IMR-90 (cell line): ENCODE results near the gene CHRNA10. TPM values are rescaled to one million over a fixed set of nuclear protein-coding genes. Genes with fewer than 3 reads are reported as not detected.
"Not testable (repeated sequence)": the region's sequence is repeated elsewhere in the genome, so short reads cannot be mapped to it uniquely, and the experiment has no call there.

Source experiments
- ATAC-seq: fragments of 200-7000 bp; cut with Tn5 transposase; 2 replicates; pipeline ENCODE4 v1.9.1; 2020; ENCODE audit warnings: low read depth, mild to moderate bottlenecking, moderate library complexity
- BruUV-seq: library from RNA; stranded (reverse); fragments of 400-500 nt; replicated peaks from 2 replicates; lab custom pipeline; 2021; lab: Mats Ljungman, UMichigan
- CTCF ChIA-PET: fragments of 300-600 bp; formaldehyde crosslinking; extraction: SDS; loops from one replicate; lab custom pipeline; 2021; ENCODE audit warnings: antibody characterized with exemption; lab: Yijun Ruan, JAX
- POLR2A ChIA-PET: fragments of 300-600 bp; sonication (Branson Sonifier 250); formaldehyde crosslinking; loops from one replicate; lab custom pipeline; 2022; ENCODE audit warnings: antibody characterized with exemption; ENCODE audit not compliant: unreplicated experiment; lab: Charles Lee
- DNase-seq: peaks from one replicate; pipeline ENCODE4 v3.0.0; 2013
- H2AFZ ChIP-seq: replicated peaks from 2 replicates; pipeline ENCODE3; 2013; ENCODE audit warnings: low read length, mild to moderate bottlenecking; ENCODE audit not compliant: poor library complexity
- H2AK5ac ChIP-seq: 2 replicates; pipeline ENCODE4 v1.6.1; 2013; ENCODE audit warnings: low read depth, low read length, inconsistent platforms
- H2AK9ac ChIP-seq: replicated peaks from 2 replicates; pipeline ENCODE3; 2013; ENCODE audit warnings: mild to moderate bottlenecking, low read depth, low read length, moderate library complexity; ENCODE audit not compliant: poor library complexity
- H2BK120ac ChIP-seq: 2 replicates; pipeline ENCODE4 v1.6.1; 2013; ENCODE audit warnings: low read depth, low read length, inconsistent platforms
- H2BK15ac ChIP-seq: 3 replicates; pipeline ENCODE4 v1.6.1; 2013; ENCODE audit warnings: low read depth, low read length, inconsistent platforms
- H2BK20ac ChIP-seq: 2 replicates; pipeline ENCODE4 v1.6.1; 2013; ENCODE audit warnings: low read depth, mild to moderate bottlenecking, inconsistent platforms, low read length, moderate library complexity
- H2BK5ac ChIP-seq: 2 replicates; pipeline ENCODE4 v1.6.1; 2013; ENCODE audit warnings: mild to moderate bottlenecking, low read depth, low read length, inconsistent platforms; ENCODE audit not compliant: poor library complexity, severe bottlenecking
- H3K14ac ChIP-seq: replicated peaks from 2 replicates; pipeline ENCODE4 v1.6.1; 2013; ENCODE audit warnings: low read depth, low read length, inconsistent platforms
- H3K18ac ChIP-seq: 2 replicates; pipeline ENCODE4 v1.6.1; 2013; ENCODE audit warnings: low read depth, low read length, control low read depth
- H3K23ac ChIP-seq: 2 replicates; pipeline ENCODE4 v1.6.1; 2013; ENCODE audit warnings: low read depth, low read length, inconsistent platforms
- H3K27ac ChIP-seq: 2 replicates; pipeline ENCODE4 v1.5.1; 2013; ENCODE audit warnings: mild to moderate bottlenecking, control low read depth, low read length; ENCODE audit not compliant: insufficient read depth
- H3K27me3 ChIP-seq: 2 replicates; pipeline ENCODE4 v1.6.1; 2013; ENCODE audit warnings: low read length; ENCODE audit not compliant: control insufficient read depth, insufficient read depth
- H3K36me3 ChIP-seq: 2 replicates; pipeline ENCODE4 v1.6.1; 2013; ENCODE audit warnings: low read length, mixed read lengths; ENCODE audit not compliant: control insufficient read depth, insufficient read depth
- H3K4ac ChIP-seq: 2 replicates; pipeline ENCODE4 v1.6.1; 2013; ENCODE audit warnings: low read depth, low read length, inconsistent platforms
- H3K4me1 ChIP-seq: 2 replicates; pipeline ENCODE4 v1.6.1; 2013; ENCODE audit warnings: low read length, mixed read lengths; ENCODE audit not compliant: control insufficient read depth, insufficient read depth
- H3K4me2 ChIP-seq: 2 replicates; pipeline ENCODE4 v1.6.1; 2013; ENCODE audit warnings: low read depth, mild to moderate bottlenecking, control low read depth, low read length, moderate library complexity
- H3K4me3 ChIP-seq: 2 replicates; pipeline ENCODE4 v1.5.1; 2013; ENCODE audit warnings: low read depth, mild to moderate bottlenecking, control low read depth, low read length, moderate library complexity; ENCODE audit not compliant: insufficient read depth
- H3K56ac ChIP-seq: 2 replicates; pipeline ENCODE4 v1.6.1; 2013; ENCODE audit warnings: low read length, inconsistent platforms; ENCODE audit not compliant: insufficient read depth; ENCODE audit errors: extremely low read depth
- H3K79me1 ChIP-seq, 2 experiments: 2 replicates each; pipeline ENCODE4 v1.6.1; 2013; ENCODE audit warnings: low read length in 2 of 2, inconsistent platforms in 1 of 2, low read depth in 1 of 2
- H3K9ac ChIP-seq: 2 replicates; pipeline ENCODE4 v1.6.1; 2013; ENCODE audit warnings: low read depth, low read length, control low read depth
- H3K9me1 ChIP-seq: 2 replicates; pipeline ENCODE4 v1.6.1; 2013; ENCODE audit warnings: low read length, inconsistent platforms; ENCODE audit not compliant: insufficient read depth
- H3K9me3 ChIP-seq: 2 replicates; pipeline ENCODE4 v1.6.1; 2013; ENCODE audit warnings: low read length; ENCODE audit not compliant: control insufficient read depth, insufficient read depth
- H4K20me1 ChIP-seq: 2 replicates; pipeline ENCODE4 v1.6.1; 2013; ENCODE audit warnings: low read length, inconsistent platforms; ENCODE audit not compliant: insufficient read depth
- H4K5ac ChIP-seq: 2 replicates; pipeline ENCODE4 v1.6.1; 2013; ENCODE audit warnings: mild to moderate bottlenecking, low read depth, low read length, control low read depth
- H4K8ac ChIP-seq, 2 experiments: 2 replicates each; pipeline ENCODE4 v1.6.1; 2013; ENCODE audit warnings: low read depth in 2 of 2, low read length in 2 of 2, control low read depth in 1 of 2, inconsistent platforms in 1 of 2
- H4K91ac ChIP-seq: 2 replicates; pipeline ENCODE4 v1.6.1; 2013; ENCODE audit warnings: low read depth, low read length, inconsistent platforms; ENCODE audit not compliant: insufficient read depth
- NFE2L2 ChIP-seq: fragments of 150-350 bp; IDR thresholded peaks from 2 replicates; pipeline ENCODE4 v1.6.1; 2016; ENCODE audit warnings: low read depth, mild to moderate bottlenecking, low read length
- USF2 ChIP-seq: fragments of 150-350 bp; IDR thresholded peaks from 2 replicates; pipeline ENCODE4 v1.6.1; 2017; ENCODE audit warnings: mild to moderate bottlenecking, antibody characterized with exemption, low read length, low read depth
- WGBS, 2 experiments: methylation state at CpG; one replicate each; pipeline versions ENCODE4 v1.1.5 to v1.1.7; 2013; ENCODE audit warnings: missing lambda C conversion rate in 2 of 2; ENCODE audit not compliant: insufficient read length in 1 of 2; ENCODE audit errors: extremely low coverage in 2 of 2; 5-methylcytosine and 5-hydroxymethylcytosine counted together
- dilution Hi-C: fragments of 300-500 bp; cut with HindIII; formaldehyde crosslinking; loops from one replicate; pipeline ENCODE4 v1.14.3; 2018; ENCODE audit warnings: low sequenced_read_pairs; ENCODE audit not compliant: unreplicated experiment
- in situ Hi-C: fragments of 300-500 bp; cut with MboI; formaldehyde crosslinking; loops from 3 replicates; pipeline ENCODE4 v1.14.3; 2019; ENCODE audit warnings: low sequenced_read_pairs, inconsistent platforms, mixed read lengths
- intact Hi-C: fragments of 100-400 bp; cut with micrococcal nuclease; formaldehyde crosslinking; loops from 2 replicates; pipeline ENCODE4 v1.10.0; 2022
- polyA plus RNA-seq, 3 experiments: library from polyadenylated mRNA; depleted of rRNA; stranded (reverse); fragments of >200 nt; gene quantifications; 2 replicates each; pipeline ENCODE4 v1.2.3, GENCODE V29; 2012; ENCODE audit warnings: low replicate concordance in 1 of 3
- total RNA-seq: library from RNA; depleted of rRNA; stranded (reverse); fragments of >200 nt; gene quantifications from 2 replicates; pipeline ENCODE4 v1.2.3, GENCODE V29; 2012

Gene CHRNA10
- total and polyA plus RNA-seq, 2 of the 4 experiments (the other 2 are of a cell fraction) = 0.36 to 0.79 TPM

- no peak overlapping the region for H2BK15ac ChIP-seq
These were observed 15.6 kb downstream of the CHRNA10 start for GRCh38 chr11:3655547-3655946.

GRCh38 chr11:3652514-3652913, 18.7 kb downstream of the CHRNA10 start:
- H4K5ac ChIP-seq, H3K4me2 ChIP-seq, H2BK120ac ChIP-seq, H2AK9ac ChIP-seq, H4K91ac ChIP-seq, H3K27ac ChIP-seq, H3K14ac ChIP-seq, H3K18ac ChIP-seq, H3K4me1 ChIP-seq, H4K8ac ChIP-seq, H3K23ac ChIP-seq, H3K9me1 ChIP-seq, H3K9ac ChIP-seq, H3K4me3 ChIP-seq, POLR2A ChIA-PET, intact Hi-C loops, H4K20me1 ChIP-seq, H2AK5ac ChIP-seq, H3K56ac ChIP-seq, H3K79me1 ChIP-seq, CTCF ChIA-PET, H2BK5ac ChIP-seq, H2BK20ac ChIP-seq, dilution Hi-C loops, DNase-seq, H3K9me3 ChIP-seq, H3K36me3 ChIP-seq, H2BK15ac ChIP-seq, BruUV-seq, H3K4ac ChIP-seq, ATAC-seq, in situ Hi-C loops, H2AFZ ChIP-seq: not testable (repeated sequence)
- WGBS, 2 experiments = no CpG with 5 or more reads among the region's 3 CpGs
- peaks cover 19% of the 10 kb centered on the region for H3K27me3 ChIP-seq

More at GRCh38 chr11:3655547-3655946, 15.6 kb downstream of the CHRNA10 start:
- Histone ChIP-seq H3K4me1 (no peaks in the 10 kb centered on the region), H3K4me3 (no peak overlapping the region), H2BK5ac (no peak overlapping the region), H2BK120ac (no peak overlapping the region), H2AFZ (no peak overlapping the region), H2BK20ac (no peak overlapping the region), H3K36me3 (no peaks in the 10 kb centered on the region), H2AK5ac (no peak overlapping the region), H3K18ac (no peak overlapping the region), H4K8ac (no peak overlapping the region), H3K9me3 (no peaks in the 10 kb centered on the region), H3K9ac (no peak overlapping the region), H3K14ac (no peak overlapping the region), H4K5ac (no peak overlapping the region), H4K91ac (no peak overlapping the region), H3K79me1 (no peaks in the 10 kb centered on the region), H3K4ac (no peak overlapping the region), H3K23ac (no peak overlapping the region), H2AK9ac (no peak overlapping the region), H3K56ac (no peak overlapping the region), H3K27me3 (peaks cover 16% of the 10 kb centered on the region), H3K9me1 (no peaks in the 10 kb centered on the region), H3K27ac (no peak overlapping the region), H4K20me1 (no peaks in the 10 kb centered on the region), H3K4me2 (no peak overlapping the region)
- DNase-seq (no peak), ATAC-seq (no peak)
- BruUV-seq = no TSS peak
- ChIA-PET CTCF (no interaction called here), POLR2A (interaction anchor here (0.7 kb wide), 1 partner anchor 185 kb away, joined by 10 read pairs; no protein-coding TSS in a partner anchor)
- TF ChIP-seq NFE2L2 = no peak
- peak; percentile 51 for TF ChIP-seq USF2
- dilution Hi-C loops = no loop called here
- in situ Hi-C loops = no loop called here
- 58% methylated on average over 3 of the region's 3 CpGs; no CpG with 5 or more reads in 1 of the 2 experiments for WGBS, 2 experiments
- intact Hi-C loops = no loop called here
